ENCODE results near the gene TNNI2.

The TNNI2 gene

GRCh38 chr11:1834779-1835670 lies 3.8 kb upstream of the TNNI2 start, which contains the start of gene SYT8:
Gene SYT8, plus strand, starts transcription at chr11:1834990. Its CDS starts 116 bp downstream, at chr11:1835106.
- no peak for DNase-seq

GRCh38 chr11:1835671-1836010 lies 3.1 kb upstream of the TNNI2 start:
- no peak for DNase-seq

GRCh38 chr11:1836011-1836945 lies 2.5 kb upstream of the TNNI2 start:
- DNase-seq = no peak

GRCh38 chr11:1837171-1838076 lies 1.4 kb upstream of the TNNI2 start:
- DNase-seq = peak; percentile 82 to 83

GRCh38 chr11:1838077-1838425 lies 730 bp upstream of the TNNI2 start:
- no peak for DNase-seq

- DNase-seq = no peak
Observed at GRCh38 chr11:1839204-1839923, 583 bp downstream of the TNNI2 start.

GRCh38 chr11:1839924-1840779 lies 1.4 kb downstream of the TNNI2 start:
- no peak for DNase-seq

GRCh38 chr11:1840780-1841480 lies 2.1 kb downstream of the TNNI2 start:
- no peak for DNase-seq

GRCh38 chr11:1841511-1842148 lies 2.8 kb downstream of the TNNI2 start:
- no peak for DNase-seq

GRCh38 chr11:1842149-1843097 lies 3.6 kb downstream of the TNNI2 start:
- DNase-seq = no peak

- DNase-seq = no peak
Observed at GRCh38 chr11:1843098-1843473, 4.3 kb downstream of the TNNI2 start.

- DNase-seq = no peak
Observed at GRCh38 chr11:1843796-1844195, 5.0 kb downstream of the TNNI2 start.

- peak; percentile 55 to 59 for DNase-seq
Observed at GRCh38 chr11:1844221-1845094, 5.7 kb downstream of the TNNI2 start.

GRCh38 chr11:1845095-1845429 lies 6.3 kb downstream of the TNNI2 start:
- DNase-seq = no peak

- DNase-seq = no peak
Observed at GRCh38 chr11:1845561-1846452, 7.0 kb downstream of the TNNI2 start.

- DNase-seq = no peak
Observed at GRCh38 chr11:1846453-1846932, 7.7 kb downstream of the TNNI2 start.
